Measurements from ENCODE around the gene RBM7.

The RBM7 gene

GRCh38 chr11:114359342-114359741 is 41.1 kb upstream of the RBM7 start:
- Histone ChIP-seq H3K9me3 (ENCODE audit: control insufficient read depth, low read length) (no peaks in the 10 kb centered on the region), H3K4me2 (ENCODE audit: low read length) (no peak overlapping the region), H3K9ac (no peak overlapping the region), H3K79me2 (no peaks in the 10 kb centered on the region), H3K4me3 (ENCODE audit: low read depth, low read length) (no peak overlapping the region), H3K36me3 (ENCODE audit: control insufficient read depth, insufficient read depth, low read length) (no peaks in the 10 kb centered on the region), H3K27me3 (ENCODE audit: control insufficient read depth, insufficient read depth, low read length) (no peaks in the 10 kb centered on the region), H3K4me1 (no peaks in the 10 kb centered on the region), H2AFZ (no peak overlapping the region), H3K27ac (no peak overlapping the region)
- no peak for TF ChIP-seq CTCF (IDR thresholded peaks at IDR 0.05)

DNA sequence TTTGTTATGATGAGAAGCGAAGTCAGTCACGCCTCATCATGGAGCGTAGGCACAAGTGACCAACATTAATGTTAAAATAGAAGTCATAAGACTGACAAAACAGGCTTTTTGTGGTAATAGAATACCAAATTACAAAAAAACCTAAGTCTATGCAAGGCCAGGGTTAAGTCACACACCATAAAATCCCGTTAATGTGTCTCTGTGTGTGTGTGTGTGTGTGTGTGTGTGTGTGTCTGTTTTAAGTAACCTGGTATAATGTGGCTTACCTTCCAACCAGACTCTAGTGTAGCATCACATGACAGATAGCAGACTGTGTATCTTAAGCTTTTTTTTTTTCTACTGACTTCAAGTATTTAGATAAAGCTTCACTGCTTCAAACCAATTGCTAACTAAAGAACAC is 38.1 kb upstream of the RBM7 start:
- Histone ChIP-seq H3K4me2 (ENCODE audit: low read length) (no peak overlapping the region), H3K4me1 (no peaks in the 10 kb centered on the region), H3K27me3 (ENCODE audit: control insufficient read depth, insufficient read depth, low read length) (no peaks in the 10 kb centered on the region), H3K36me3 (ENCODE audit: control insufficient read depth, insufficient read depth, low read length) (no peaks in the 10 kb centered on the region), H3K27ac (no peak overlapping the region), H3K4me3 (ENCODE audit: low read depth, low read length) (no peak overlapping the region), H2AFZ (no peak overlapping the region), H3K9ac (no peak overlapping the region), H3K79me2 (no peaks in the 10 kb centered on the region), H3K9me3 (ENCODE audit: control insufficient read depth, low read length) (no peaks in the 10 kb centered on the region)
- TF ChIP-seq CTCF (IDR thresholded peaks at IDR 0.05), result no peak

DNA sequence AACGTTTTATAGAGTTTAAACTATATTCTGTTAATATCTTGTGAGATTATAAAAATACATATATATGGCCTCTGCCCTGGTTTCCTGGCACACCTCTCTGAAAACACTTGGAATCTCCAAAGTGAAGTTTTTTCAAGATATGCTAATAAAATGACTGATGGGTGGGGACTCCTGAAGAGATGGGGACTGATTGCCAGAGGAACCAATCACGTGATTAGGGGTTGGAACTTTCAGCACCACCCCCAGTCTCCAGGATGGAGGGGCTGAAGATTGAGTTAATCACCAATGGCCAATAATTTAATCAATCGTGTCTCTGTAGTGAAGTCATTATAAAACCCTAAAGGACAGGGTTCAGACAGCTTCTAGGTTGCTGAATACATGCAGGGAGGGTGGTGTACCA is 37.5 kb upstream of the RBM7 start:
- no peak for TF ChIP-seq CTCF (IDR thresholded peaks at IDR 0.05)
- Histone ChIP-seq H3K4me2 (ENCODE audit: low read length) (no peak overlapping the region), H3K9ac (no peak overlapping the region), H3K9me3 (ENCODE audit: control insufficient read depth, low read length) (no peaks in the 10 kb centered on the region), H3K4me1 (no peaks in the 10 kb centered on the region), H2AFZ (no peak overlapping the region), H3K4me3 (ENCODE audit: low read depth, low read length) (no peak overlapping the region), H3K27ac (no peak overlapping the region), H3K36me3 (ENCODE audit: control insufficient read depth, insufficient read depth, low read length) (no peaks in the 10 kb centered on the region), H3K27me3 (ENCODE audit: control insufficient read depth, insufficient read depth, low read length) (no peaks in the 10 kb centered on the region), H3K79me2 (no peaks in the 10 kb centered on the region)

- TF ChIP-seq CTCF (IDR thresholded peaks at IDR 0.05), result no peak
- Histone ChIP-seq H3K9ac (no peak overlapping the region), H3K27me3 (ENCODE audit: control insufficient read depth, insufficient read depth, low read length) (no peaks in the 10 kb centered on the region), H3K27ac (no peak overlapping the region), H2AFZ (no peak overlapping the region), H3K79me2 (no peaks in the 10 kb centered on the region), H3K4me1 (no peaks in the 10 kb centered on the region), H3K36me3 (ENCODE audit: control insufficient read depth, insufficient read depth, low read length) (no peaks in the 10 kb centered on the region), H3K4me3 (ENCODE audit: low read depth, low read length) (no peak overlapping the region), H3K9me3 (ENCODE audit: control insufficient read depth, low read length) (no peaks in the 10 kb centered on the region), H3K4me2 (ENCODE audit: low read length) (no peak overlapping the region)
These were observed 33.9 kb upstream of the RBM7 start for GRCh38 chr11:114366331-114367243.

Measured in parathyroid adenoma (tissue), 2 donors.